ENCODE measurements around the gene KLK3.

KLK3 gene

GRCh38 chr19:50898018-50898417, 43.3 kb downstream of the KLK3 start:
- DNase-seq (ENCODE audit: low read depth), result no peak

GRCh38 chr19:50899569-50899968, 44.9 kb downstream of the KLK3 start:
- DNase-seq (ENCODE audit: low read depth), result no peak

DNA sequence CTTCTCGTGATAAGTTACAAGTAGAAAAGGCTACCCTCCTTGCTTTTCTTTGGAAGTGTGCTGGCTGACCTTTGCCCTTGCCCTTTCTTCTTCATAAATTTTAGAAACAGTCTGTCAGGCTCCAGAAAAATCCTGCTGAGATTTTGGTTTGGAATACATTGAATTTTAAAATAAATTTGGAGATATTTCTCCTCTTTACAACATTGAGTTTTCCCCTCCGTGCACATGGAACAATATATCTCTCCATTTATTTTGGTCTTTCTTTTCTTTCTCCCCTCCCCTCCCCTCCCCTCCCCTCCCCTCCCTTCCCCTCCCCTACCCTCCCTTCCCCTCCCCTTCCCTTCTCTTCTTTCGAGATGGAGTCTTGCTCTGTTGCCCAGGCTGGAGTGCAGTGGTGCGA, 47.9 kb downstream of the KLK3 start:
- no peak for DNase-seq (ENCODE audit: low read depth)

DNA sequence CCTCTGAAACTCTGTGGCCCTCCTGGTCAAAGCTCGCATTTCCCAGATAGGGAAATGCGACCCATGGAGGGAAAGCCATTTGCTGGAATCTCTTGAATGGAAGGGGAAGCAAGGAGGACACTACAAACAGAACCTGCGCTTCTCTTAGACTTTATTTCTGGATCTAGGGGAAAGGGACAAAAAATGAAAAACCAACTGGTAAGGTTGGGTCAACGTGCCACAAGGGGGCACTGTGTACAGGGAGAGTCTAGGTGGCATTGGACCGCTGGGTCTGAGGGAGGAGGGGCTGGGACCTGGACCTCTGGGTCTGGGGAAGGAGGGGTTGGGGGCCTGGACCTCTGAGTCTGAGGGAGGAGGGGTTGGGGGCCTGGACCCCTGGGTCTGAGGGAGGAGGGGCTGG, 51.5 kb downstream of the KLK3 start:
- DNase-seq (ENCODE audit: low read depth), result no peak

DNA sequence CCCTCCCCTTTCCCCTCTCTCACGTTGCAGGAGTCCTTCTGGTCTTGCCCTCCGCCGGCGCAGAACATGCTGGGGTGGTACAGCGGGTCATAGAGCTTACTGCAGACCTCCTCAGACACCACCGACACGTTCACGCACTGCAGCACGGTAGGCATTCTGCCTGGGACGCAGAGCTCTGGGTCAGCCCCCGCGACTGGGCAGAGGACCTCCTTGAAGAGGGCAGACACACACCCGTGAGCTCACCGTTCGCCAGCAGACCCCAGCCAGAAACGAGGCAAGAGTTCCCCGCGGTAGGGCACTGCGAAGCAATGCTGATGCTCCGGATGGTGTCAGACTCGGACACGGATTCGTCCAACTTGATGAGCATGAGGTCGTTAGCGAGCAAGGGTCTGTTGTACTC, 53.6 kb downstream of the KLK3 start:
- DNase-seq (ENCODE audit: low read depth), result no peak

- no peak for DNase-seq (ENCODE audit: low read depth)
Observed at GRCh38 chr19:50909240-50910070, 54.7 kb downstream of the KLK3 start.
